22Rv1 (cell line): Measurements from ENCODE around the gene DLG1.

Experiments
- CTCF ChIP-seq: fragments of 450-650 bp; IDR thresholded peaks from 2 replicates; pipeline ENCODE4 v1.5.1; 2017; ENCODE audit warnings: mild to moderate bottlenecking
- ZFX ChIP-seq: fragments of 450-650 bp; IDR thresholded peaks from 2 replicates; pipeline ENCODE4 v1.6.1; 2017; ENCODE audit warnings: antibody characterized with exemption, borderline replicate concordance

DNA sequence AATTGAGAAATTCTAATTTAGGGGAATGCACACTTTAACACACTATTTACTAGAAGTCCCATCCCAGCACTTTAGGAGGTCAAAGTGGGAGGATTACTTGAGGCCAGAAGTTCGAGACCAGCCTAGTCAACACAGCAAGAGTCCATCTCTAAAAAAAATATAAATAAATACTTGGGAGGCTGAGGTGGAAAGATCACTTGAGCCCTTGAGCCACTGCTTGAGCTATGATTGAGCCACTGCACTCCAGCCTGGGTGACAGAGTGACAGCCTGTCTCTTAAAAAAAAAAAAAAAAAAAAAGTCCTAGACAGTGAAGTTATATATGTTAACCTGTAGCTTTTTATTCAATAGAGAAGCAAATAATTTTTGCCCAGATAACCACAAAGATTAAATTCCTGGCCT lies 69.2 kb downstream of the DLG1 start:
- TF ChIP-seq CTCF (no peak), ZFX (no peak)
